HCT116 (cell line): Measurements from ENCODE around the gene ZNFX1. TPM values are rescaled to one million over a fixed set of nuclear protein-coding genes. Genes with fewer than 3 reads are reported as not detected.

ENCODE experiments used
- ATAC-seq: fragments of 200-7000 bp; cut with Tn5 transposase; 2 replicates; pipeline ENCODE4 v1.9.1; 2020; ENCODE audit warnings: mild to moderate bottlenecking, moderate library complexity
- BruUV-seq: library from RNA; stranded (reverse); fragments of 400-500 nt; replicated peaks from 2 replicates; lab custom pipeline; 2021; lab: Mats Ljungman, UMichigan
- CTCF ChIA-PET: fragments of 300-600 bp; sonication (Branson Sonifier 250); formaldehyde crosslinking; loops from one replicate; lab custom pipeline; 2021; ENCODE audit warnings: antibody characterized with exemption; lab: Charles Lee
- POLR2A ChIA-PET: fragments of 300-600, 350-600 bp; sonication (Branson Sonifier 250); formaldehyde crosslinking; loops from one replicate; lab custom pipeline; 2021; ENCODE audit warnings: antibody characterized with exemption; lab: Charles Lee
- RAD21 ChIA-PET, 2 experiments: fragments of 300-600 bp; sonication (Branson Sonifier 250); formaldehyde crosslinking; loops; one replicate each; lab custom pipeline; 2023; ENCODE audit warnings: low total read pairs in 2 of 2; ENCODE audit not compliant: uncharacterized antibody in 2 of 2, unreplicated experiment in 2 of 2, low non-redundant PET in 1 of 2; lab: Charles Lee
- DNase-seq: peaks from one replicate; pipeline ENCODE4 v3.0.0-alpha.2; 2010; ENCODE audit warnings: low read depth, low spot score
- H2AFZ ChIP-seq: fragments of 200-600 bp; shearing (Covaris generic), sonication (generic); 2 replicates; pipeline ENCODE4 v1.6.1; 2017; ENCODE audit warnings: low read depth, mixed run types, mixed read lengths, antibody characterized with exemption, low read length; ENCODE audit not compliant: poor library complexity, severe bottlenecking
- H3K27ac ChIP-seq: 2 replicates; pipeline ENCODE4 v1.5.1; 2012; ENCODE audit warnings: low read depth, low read length
- H3K27me3 ChIP-seq: fragments of 200-600 bp; sonication (generic); 2 replicates; pipeline ENCODE4 v1.6.1; 2016; ENCODE audit warnings: mixed run types, low read length, mixed read lengths; ENCODE audit not compliant: insufficient read depth
- H3K36me3 ChIP-seq, 2 experiments: fragments of 200-500 bp in 1 of 2; fragments of 200-600 bp in 1 of 2; sonication (Bioruptor generic) in 1 of 2; sonication (generic) in 1 of 2; 2 replicates each; pipeline versions ENCODE4 v1.5.1 to v1.6.1; 2014 to 2016; ENCODE audit warnings: low read length in 2 of 2, inconsistent platforms in 1 of 2, mixed read lengths in 1 of 2, mixed run types in 1 of 2; ENCODE audit not compliant: insufficient read depth in 2 of 2, control insufficient read depth in 1 of 2
- H3K4me1 ChIP-seq, 2 experiments: fragments of 200-600 bp in 1 of 2; sonication (generic) in 1 of 2; 2 replicates each; pipeline versions ENCODE4 v1.5.1 to v1.6.1; 2012 to 2017; ENCODE audit warnings: low read length in 2 of 2, inconsistent platforms in 1 of 2, mild to moderate bottlenecking in 1 of 2, mixed read lengths in 1 of 2, mixed run types in 1 of 2, moderate library complexity in 1 of 2; ENCODE audit not compliant: insufficient read depth in 2 of 2, control insufficient read depth in 1 of 2
- H3K4me2 ChIP-seq: fragments of 200-600 bp; sonication (generic); 2 replicates; pipeline ENCODE4 v1.6.1; 2017; ENCODE audit warnings: mixed run types, low read length, mixed read lengths
- H3K4me3 ChIP-seq, 2 experiments: fragments of 200-600 bp in 1 of 2; sonication (generic) in 1 of 2; replicated peaks in 1 of 2; 2 replicates each; pipeline ENCODE4 v1.5.1; 2011 to 2016; ENCODE audit warnings: low read length in 2 of 2, control low read depth in 1 of 2, low read depth in 1 of 2, mild to moderate bottlenecking in 1 of 2, mixed read lengths in 1 of 2, mixed run types in 1 of 2
- H3K79me2 ChIP-seq: fragments of 200-600 bp; sonication (generic); 2 replicates; pipeline ENCODE4 v1.6.1; 2017; ENCODE audit warnings: mild to moderate bottlenecking, mixed run types, low read length, moderate library complexity, mixed read lengths; ENCODE audit not compliant: insufficient read depth
- H3K9ac ChIP-seq: fragments of 200-600 bp; sonication (generic); 2 replicates; pipeline ENCODE4 v1.6.1; 2016; ENCODE audit warnings: low read length, mixed read lengths
- H3K9me2 ChIP-seq: fragments of 200-600 bp; sonication (generic), shearing (Covaris generic); 2 replicates; pipeline ENCODE4 v1.6.1; 2017; ENCODE audit warnings: mixed run types, mild to moderate bottlenecking, moderate library complexity; ENCODE audit not compliant: insufficient read depth
- H3K9me3 ChIP-seq, 2 experiments: fragments of 200-500 bp in 1 of 2; fragments of 200-600 bp in 1 of 2; sonication (Bioruptor generic) in 1 of 2; sonication (generic) in 1 of 2; 2 replicates each; pipeline ENCODE4 v1.6.1; 2014 to 2017; ENCODE audit warnings: low read length in 2 of 2, mixed read lengths in 2 of 2, inconsistent platforms in 1 of 2, low read depth in 1 of 2, mild to moderate bottlenecking in 1 of 2, mixed run types in 1 of 2, moderate library complexity in 1 of 2; ENCODE audit not compliant: control insufficient read depth in 1 of 2, insufficient read depth in 1 of 2
- H4K20me1 ChIP-seq: fragments of 200-600 bp; sonication (generic), shearing (Covaris generic); 2 replicates; pipeline ENCODE4 v1.6.1; 2017; ENCODE audit warnings: mixed run types, mild to moderate bottlenecking, moderate library complexity; ENCODE audit not compliant: insufficient read depth
- CEBPB ChIP-seq: IDR thresholded peaks from 2 replicates; pipeline ENCODE4 v1.6.1; 2012; ENCODE audit warnings: low read depth
- CTCF ChIP-seq, 3 experiments: fragments of 200-600 bp in 1 of 3; sonication (generic) in 1 of 3; IDR thresholded peaks in 2 of 3; conservative IDR thresholded peaks in 1 of 3; 2 replicates each; pipeline ENCODE4 v1.5.1; 2012 to 2017; ENCODE audit warnings: low read depth in 2 of 3, low read length in 2 of 3, antibody characterized with exemption in 1 of 3, borderline replicate concordance in 1 of 3, control low read depth in 1 of 3, mild to moderate bottlenecking in 1 of 3, mixed read lengths in 1 of 3, mixed run types in 1 of 3, moderate library complexity in 1 of 3; ENCODE audit not compliant: insufficient read depth in 1 of 3
- EGR1 ChIP-seq: IDR thresholded peaks from 2 replicates; pipeline ENCODE4 v1.6.1; 2012; ENCODE audit warnings: low read depth
- EZH2 ChIP-seq: fragments of 200-600 bp; sonication (generic); IDR thresholded peaks from 2 replicates; pipeline ENCODE4 v1.6.1; 2017; ENCODE audit warnings: antibody characterized with exemption, mixed run types
- EZH2phosphoT487 ChIP-seq: fragments of 200-600 bp; IDR thresholded peaks from 2 replicates; pipeline ENCODE4 v1.6.1; 2018; ENCODE audit warnings: antibody characterized with exemption, borderline replicate concordance
- JUND ChIP-seq: IDR thresholded peaks from 2 replicates; pipeline ENCODE4 v1.6.1; 2012
- POLR2A ChIP-seq: IDR thresholded peaks from 2 replicates; pipeline ENCODE4 v1.7.0; 2011; ENCODE audit warnings: borderline replicate concordance; ENCODE audit not compliant: insufficient read depth, insufficient read length; ENCODE audit errors: extremely low read depth
- POLR2AphosphoS5 ChIP-seq: IDR thresholded peaks from 2 replicates; pipeline ENCODE4 v1.6.1; 2011; ENCODE audit warnings: mild to moderate bottlenecking, low read depth, low read length, moderate library complexity
- REST ChIP-seq: IDR thresholded peaks from 2 replicates; pipeline ENCODE4 v1.6.1; 2012; ENCODE audit warnings: low read depth
- SIN3A ChIP-seq: IDR thresholded peaks from 2 replicates; pipeline ENCODE4 v1.6.1; 2012; ENCODE audit warnings: low read depth
- SRF ChIP-seq: IDR thresholded peaks from 2 replicates; pipeline ENCODE4 v1.6.1; 2012; ENCODE audit warnings: low read depth
- intact Hi-C: fragments of 100-400 bp; cut with micrococcal nuclease; formaldehyde crosslinking; loops from 2 replicates; pipeline ENCODE4 v1.10.0; 2022
- total RNA-seq: library from RNA; stranded (reverse); gene quantifications from one replicate; pipeline ENCODE4 v1.2.1, GENCODE V29; 2021; ENCODE audit not compliant: unreplicated experiment

Gene ZNFX1
- total RNA-seq, 1 experiment from 2014 or later: 24.1 TPM

- TF ChIP-seq EGR1 (no peak), SRF (no peak), SIN3A (no peak), JUND (no peak), EZH2 (no peak), CEBPB (no peak), POLR2A (no peak), POLR2AphosphoS5 (no peak), REST (no peak), CTCF (IDR thresholded peaks at IDR 0.05 in 2 of 3, conservative IDR thresholded peaks at IDR 0.05 in 1 of 3; ENCODE audit: borderline replicate concordance in 1 of 3, insufficient read depth in 1 of 3, low read depth in 2 of 3, low read length in 2 of 3) (no peak), EZH2phosphoT487 (no peak)
- H3K9me2 ChIP-seq: no peaks in the 10 kb centered on the region
- no peaks in the 10 kb centered on the region for H3K79me2 ChIP-seq
- no peak overlapping the region for H2AFZ ChIP-seq
- ChIA-PET CTCF (interaction anchor here (1.0 to 1.7 kb wide), 3 partner anchors 9 to 83 kb away, joined by 3 to 7 read pairs (median 3); no protein-coding TSS in a partner anchor), RAD21 (no interaction called here), POLR2A (interaction anchor here (1.3 kb wide), 1 partner anchor 9 kb away, joined by 3 read pairs; no protein-coding TSS in a partner anchor)
- no peaks in the 10 kb centered on the region for H3K9me3 ChIP-seq
- DNase-seq: no peak
- no peak overlapping the region for H3K4me2 ChIP-seq
- no TSS peak for BruUV-seq
- no peaks in the 10 kb centered on the region for H4K20me1 ChIP-seq
- H3K36me3 ChIP-seq: peaks cover 54 to 59% of the 10 kb centered on the region in 2 experiments
- no peak overlapping the region for H3K4me3 ChIP-seq
- H3K4me1 ChIP-seq: no peaks in the 10 kb centered on the region
- no peak for ATAC-seq
- intact Hi-C loops: no loop called here
- no peak overlapping the region for H3K9ac ChIP-seq
- no peaks in the 10 kb centered on the region for H3K27me3 ChIP-seq
- H3K27ac ChIP-seq: no peak overlapping the region
Measured at GRCh38 chr20:49237531-49237930, 40.3 kb downstream of the ZNFX1 start.
